ENCODE results near the gene HMGB1. TPM values are rescaled to one million over a fixed set of nuclear protein-coding genes. Genes with fewer than 3 reads are reported as not detected.

HMGB1 gene
- total and polyA plus RNA-seq, 4 donors: 296 to 749 (median 585) TPM

- Histone ChIP-seq H3K9me3 (ENCODE audit: control insufficient read depth, insufficient read depth, low read length) (no peaks in the 10 kb centered on the region), H3K27ac (ENCODE audit: low read depth, low read length) (no peak overlapping the region), H3K36me3 (ENCODE audit: control insufficient read depth, insufficient read depth, low read length) (no peaks in the 10 kb centered on the region), H3K27me3 (ENCODE audit: control insufficient read depth, insufficient read depth, low read length) (no peaks in the 10 kb centered on the region), H3K4me1 (ENCODE audit: control insufficient read depth, insufficient read depth, low read length) (no peaks in the 10 kb centered on the region), H3K4me3 (ENCODE audit: low read depth, low read length) (no peak overlapping the region)
- no peak for DNase-seq (ENCODE audit: low read depth in 4 of 6, low spot score in 6 of 6)
- WGBS (ENCODE audit: insufficient coverage): 95% methylated on average over 3 of the region's 3 CpGs
Measured at GRCh38 chr13:30438286-30438685, 27.4 kb downstream of the HMGB1 start.

GRCh38 chr13:30437177-30437576 is 28.6 kb downstream of the HMGB1 start:
- H3K27ac ChIP-seq (ENCODE audit: low read depth, low read length): no peak overlapping the region
- no peaks in the 10 kb centered on the region for H3K27me3 ChIP-seq (ENCODE audit: control insufficient read depth, insufficient read depth, low read length)
- WGBS (ENCODE audit: insufficient coverage): 55% methylated on average over 8 of the region's 8 CpGs
- H3K9me3 ChIP-seq (ENCODE audit: control insufficient read depth, insufficient read depth, low read length): no peaks in the 10 kb centered on the region
- peak in 1 of 6 donors; percentile 60 for DNase-seq (ENCODE audit: low read depth in 4 of 6, low spot score in 6 of 6)
- no peaks in the 10 kb centered on the region for H3K36me3 ChIP-seq (ENCODE audit: control insufficient read depth, insufficient read depth, low read length)
- no peak overlapping the region for H3K4me3 ChIP-seq (ENCODE audit: low read depth, low read length)
- no peaks in the 10 kb centered on the region for H3K4me1 ChIP-seq (ENCODE audit: control insufficient read depth, insufficient read depth, low read length)

GRCh38 chr13:30435911-30436451 is 29.8 kb downstream of the HMGB1 start:
- H3K4me1 ChIP-seq (ENCODE audit: control insufficient read depth, insufficient read depth, low read length): no peaks in the 10 kb centered on the region
- H3K4me3 ChIP-seq (ENCODE audit: low read depth, low read length): no peak overlapping the region
- no peak overlapping the region for H3K27ac ChIP-seq (ENCODE audit: low read depth, low read length)
- no peak for DNase-seq (ENCODE audit: low read depth in 4 of 6, low spot score in 6 of 6)
- H3K9me3 ChIP-seq (ENCODE audit: control insufficient read depth, insufficient read depth, low read length): no peaks in the 10 kb centered on the region
- no CpG with 5 or more reads among the region's 3 CpGs for WGBS (ENCODE audit: insufficient coverage)
- H3K27me3 ChIP-seq (ENCODE audit: control insufficient read depth, insufficient read depth, low read length): no peaks in the 10 kb centered on the region
- H3K36me3 ChIP-seq (ENCODE audit: control insufficient read depth, insufficient read depth, low read length): no peaks in the 10 kb centered on the region

GRCh38 chr13:30431269-30431940 is 34.3 kb downstream of the HMGB1 start:
- no peak for DNase-seq (ENCODE audit: low read depth in 4 of 6, low spot score in 6 of 6)
- H3K4me3 ChIP-seq (ENCODE audit: low read depth, low read length): no peak overlapping the region
- WGBS (ENCODE audit: insufficient coverage): no CpG with 5 or more reads among the region's 2 CpGs
- H3K27ac ChIP-seq (ENCODE audit: low read depth, low read length): no peak overlapping the region
- no peaks in the 10 kb centered on the region for H3K36me3 ChIP-seq (ENCODE audit: control insufficient read depth, insufficient read depth, low read length)
- H3K9me3 ChIP-seq (ENCODE audit: control insufficient read depth, insufficient read depth, low read length): no peaks in the 10 kb centered on the region
- H3K27me3 ChIP-seq (ENCODE audit: control insufficient read depth, insufficient read depth, low read length): no peaks in the 10 kb centered on the region
- H3K4me1 ChIP-seq (ENCODE audit: control insufficient read depth, insufficient read depth, low read length): no peaks in the 10 kb centered on the region

- no peaks in the 10 kb centered on the region for H3K36me3 ChIP-seq (ENCODE audit: control insufficient read depth, insufficient read depth, low read length)
- H3K9me3 ChIP-seq (ENCODE audit: control insufficient read depth, insufficient read depth, low read length): no peaks in the 10 kb centered on the region
- H3K4me1 ChIP-seq (ENCODE audit: control insufficient read depth, insufficient read depth, low read length): no peaks in the 10 kb centered on the region
- 56% methylated on average over 1 of the region's 6 CpGs for WGBS (ENCODE audit: insufficient coverage)
- no peak overlapping the region for H3K4me3 ChIP-seq (ENCODE audit: low read depth, low read length)
- no peaks in the 10 kb centered on the region for H3K27me3 ChIP-seq (ENCODE audit: control insufficient read depth, insufficient read depth, low read length)
- no peak overlapping the region for H3K27ac ChIP-seq (ENCODE audit: low read depth, low read length)
- DNase-seq (ENCODE audit: low read depth in 4 of 6, low spot score in 6 of 6): no peak
Measured at GRCh38 chr13:30429721-30430694, 35.7 kb downstream of the HMGB1 start.

DNA sequence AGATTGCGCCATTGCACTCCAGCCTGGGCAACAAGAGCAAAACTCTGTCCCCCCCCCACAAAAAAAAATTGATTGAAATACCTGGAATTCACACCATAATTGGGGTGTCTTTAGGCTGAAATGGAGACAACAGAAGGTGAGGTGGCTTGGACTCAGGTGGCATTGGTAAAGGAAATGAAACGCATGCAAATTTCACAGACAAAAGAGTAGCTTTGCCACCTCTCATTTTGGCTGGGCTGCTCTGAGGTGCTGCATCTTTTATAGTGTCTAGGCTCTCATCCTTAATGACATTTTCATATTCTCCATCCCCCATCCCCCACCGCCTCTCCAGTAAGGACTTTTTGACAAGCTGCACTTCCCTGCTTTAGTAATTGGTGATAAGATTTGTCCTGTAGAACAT is 36.5 kb downstream of the HMGB1 start:
- H3K36me3 ChIP-seq (ENCODE audit: control insufficient read depth, insufficient read depth, low read length): no peaks in the 10 kb centered on the region
- H3K9me3 ChIP-seq (ENCODE audit: control insufficient read depth, insufficient read depth, low read length): no peaks in the 10 kb centered on the region
- H3K4me1 ChIP-seq (ENCODE audit: control insufficient read depth, insufficient read depth, low read length): no peaks in the 10 kb centered on the region
- no peak overlapping the region for H3K27ac ChIP-seq (ENCODE audit: low read depth, low read length)
- H3K4me3 ChIP-seq (ENCODE audit: low read depth, low read length): no peak overlapping the region
- no peak for DNase-seq (ENCODE audit: low read depth in 4 of 6, low spot score in 6 of 6)
- 100% methylated on average over 1 of the region's 3 CpGs for WGBS (ENCODE audit: insufficient coverage)
- no peaks in the 10 kb centered on the region for H3K27me3 ChIP-seq (ENCODE audit: control insufficient read depth, insufficient read depth, low read length)

DNA sequence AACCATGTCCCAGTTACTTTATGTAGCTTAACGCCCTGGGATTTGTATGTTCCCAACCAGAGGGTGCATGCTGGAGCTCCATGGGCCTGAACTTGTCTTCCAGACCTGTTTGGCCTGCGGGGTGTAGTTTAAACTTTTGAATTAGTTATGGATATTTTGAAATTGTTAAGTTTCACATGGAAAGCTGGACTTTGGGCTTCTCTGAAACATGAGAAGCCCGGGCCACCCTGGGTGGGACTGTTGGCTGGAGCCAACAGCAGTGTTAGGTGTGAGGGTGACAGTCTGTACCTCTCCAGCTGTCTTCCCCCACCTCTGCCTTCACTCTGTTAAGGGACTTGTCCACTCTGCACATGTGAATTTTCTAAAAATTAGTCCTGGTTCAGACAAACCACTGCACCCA is 41.8 kb downstream of the HMGB1 start:
- Histone ChIP-seq H3K4me3 (ENCODE audit: low read depth, low read length) (no peak overlapping the region), H3K4me1 (ENCODE audit: control insufficient read depth, insufficient read depth, low read length) (peaks cover 8% of the 10 kb centered on the region), H3K36me3 (ENCODE audit: control insufficient read depth, insufficient read depth, low read length) (no peaks in the 10 kb centered on the region), H3K27me3 (ENCODE audit: control insufficient read depth, insufficient read depth, low read length) (no peaks in the 10 kb centered on the region), H3K27ac (ENCODE audit: low read depth, low read length) (no peak overlapping the region), H3K9me3 (ENCODE audit: control insufficient read depth, insufficient read depth, low read length) (no peaks in the 10 kb centered on the region)
- WGBS (ENCODE audit: insufficient coverage): 90% methylated on average over 1 of the region's 3 CpGs
- DNase-seq (ENCODE audit: low read depth in 4 of 6, low spot score in 6 of 6): no peak

- no peaks in the 10 kb centered on the region for H3K27me3 ChIP-seq (ENCODE audit: control insufficient read depth, insufficient read depth, low read length)
- WGBS (ENCODE audit: insufficient coverage): 0% methylated on average over 34 of the region's 57 CpGs
- peak within 1 kb of the TSS; percentile 92 for H3K27ac ChIP-seq (ENCODE audit: low read depth, low read length)
Measured at GRCh38 chr13:30422054-30422839, 43.5 kb downstream of the HMGB1 start, which contains the start of gene UBE2L5. Gene UBE2L5 (plus strand): TSS chr13:30422493. CDS start chr13:30427991, 5,498 bp downstream.

More at GRCh38 chr13:30422054-30422839, 43.5 kb downstream of the HMGB1 start, which contains the start of gene UBE2L5:
- Histone ChIP-seq H3K4me3 (ENCODE audit: low read depth, low read length) (peak within 1 kb of the TSS; percentile 65), H3K9me3 (ENCODE audit: control insufficient read depth, insufficient read depth, low read length) (no peaks in the 10 kb centered on the region), H3K36me3 (ENCODE audit: control insufficient read depth, insufficient read depth, low read length) (no peaks in the 10 kb centered on the region), H3K4me1 (ENCODE audit: control insufficient read depth, insufficient read depth, low read length) (peaks cover 8% of the 10 kb centered on the region)
- DNase-seq (ENCODE audit: low read depth in 4 of 6, low spot score in 6 of 6): peak in 4 of 6 donors; percentile 20 to 81 (median 54)
